HL-60 (cell line): ENCODE measurements around the gene DUS2.
A peak's percentile ranks its signal among the peaks of the same experiment; 100 is the strongest.

Experiments used
- DNase-seq, 2 experiments: peaks; one replicate each; pipeline ENCODE4 v3.0.0-alpha.2; 2010 to 2020; ENCODE audit warnings: low read depth in 1 of 2, low spot score in 1 of 2
- H3K27ac ChIP-seq: fragments of 250-450 bp; sonication (Bioruptor Pico); replicated peaks from 2 replicates; pipeline ENCODE4 v1.5.1; 2020; ENCODE audit warnings: mild to moderate bottlenecking, moderate library complexity
- H3K27me3 ChIP-seq: fragments of 250-450 bp; sonication (Bioruptor Pico); 2 replicates; pipeline ENCODE4 v1.5.1; 2021; ENCODE audit warnings: mild to moderate bottlenecking, moderate library complexity; ENCODE audit not compliant: insufficient read depth, poor library complexity, severe bottlenecking
- H3K4me3 ChIP-seq: replicated peaks from 2 replicates; pipeline ENCODE4 v1.5.1; 2011; ENCODE audit warnings: mild to moderate bottlenecking, control low read depth, low read length; ENCODE audit not compliant: insufficient read depth
- GABPA ChIP-seq: IDR thresholded peaks from 2 replicates; pipeline ENCODE4 v1.6.1; 2012; ENCODE audit warnings: low read depth
- POLR2AphosphoS5 ChIP-seq: IDR thresholded peaks from 2 replicates; pipeline ENCODE4 v1.6.1; 2012; ENCODE audit warnings: low read depth
- SPI1 ChIP-seq: IDR thresholded peaks from 2 replicates; pipeline ENCODE4 v1.6.1; 2012; ENCODE audit warnings: low read depth, mild to moderate bottlenecking, borderline replicate concordance
- TF ChIP-seq, protein P1 (sequence below): IDR thresholded peaks from 2 replicates; pipeline ENCODE4 v1.6.1; 2012; ENCODE audit warnings: low read depth; ENCODE audit not compliant: insufficient replicate concordance
- TF ChIP-seq, protein P2 (sequence below): IDR thresholded peaks from one replicate; pipeline ENCODE4 v1.5.1; 2011; ENCODE audit warnings: low read length, control low read depth, inconsistent platforms; ENCODE audit not compliant: insufficient read depth

Gene DUS2

DNA sequence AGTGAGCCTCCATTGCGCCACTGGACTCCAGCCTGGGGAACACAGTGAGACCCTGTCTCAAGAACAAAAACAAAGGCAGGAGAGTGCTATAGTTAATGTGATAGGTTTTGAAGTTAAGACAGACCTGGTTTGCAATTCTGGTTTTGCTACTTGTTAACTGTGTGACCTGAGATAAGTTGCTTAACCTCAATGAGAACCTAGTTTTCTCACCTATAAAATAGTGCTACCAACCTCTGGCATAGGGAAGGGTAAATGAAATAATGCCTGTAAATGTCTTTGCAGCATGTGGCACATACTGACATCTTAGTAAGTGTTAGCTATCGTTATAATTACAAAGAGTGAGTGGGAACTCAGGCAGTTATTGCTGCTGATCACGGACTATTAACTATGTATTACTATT, 32.3 kb downstream of the DUS2 start:
- H3K27me3 ChIP-seq, result no peaks in the 10 kb centered on the region
- H3K4me3 ChIP-seq, result no peak overlapping the region
- no peak for TF ChIP-seq POLR2AphosphoS5
- H3K27ac ChIP-seq, result no peak overlapping the region
- no peak for DNase-seq

DNA sequence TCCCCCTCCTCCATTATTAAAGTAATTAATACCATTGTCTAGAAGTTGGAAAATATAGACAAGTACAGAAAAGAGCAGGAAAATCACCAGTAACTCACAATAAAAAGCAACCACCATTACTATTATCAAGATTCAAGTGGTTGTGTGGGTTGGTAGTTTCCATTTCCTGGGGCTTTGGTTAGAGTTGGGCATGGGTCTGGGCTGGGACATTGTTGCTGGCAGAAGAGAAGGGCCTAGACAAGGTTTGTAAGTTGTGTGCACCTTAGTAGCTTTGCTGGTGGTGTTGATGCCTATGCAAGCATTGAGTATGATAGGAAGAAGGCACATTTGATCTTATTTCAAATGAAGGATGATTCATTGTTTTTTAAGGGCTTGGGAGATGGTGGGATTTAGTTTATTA, 36.7 kb downstream of the DUS2 start:
- H3K27ac ChIP-seq, result no peak overlapping the region
- H3K4me3 ChIP-seq, result no peak overlapping the region
- TF ChIP-seq SPI1, result no peak
- TF ChIP-seq, protein P1, sequence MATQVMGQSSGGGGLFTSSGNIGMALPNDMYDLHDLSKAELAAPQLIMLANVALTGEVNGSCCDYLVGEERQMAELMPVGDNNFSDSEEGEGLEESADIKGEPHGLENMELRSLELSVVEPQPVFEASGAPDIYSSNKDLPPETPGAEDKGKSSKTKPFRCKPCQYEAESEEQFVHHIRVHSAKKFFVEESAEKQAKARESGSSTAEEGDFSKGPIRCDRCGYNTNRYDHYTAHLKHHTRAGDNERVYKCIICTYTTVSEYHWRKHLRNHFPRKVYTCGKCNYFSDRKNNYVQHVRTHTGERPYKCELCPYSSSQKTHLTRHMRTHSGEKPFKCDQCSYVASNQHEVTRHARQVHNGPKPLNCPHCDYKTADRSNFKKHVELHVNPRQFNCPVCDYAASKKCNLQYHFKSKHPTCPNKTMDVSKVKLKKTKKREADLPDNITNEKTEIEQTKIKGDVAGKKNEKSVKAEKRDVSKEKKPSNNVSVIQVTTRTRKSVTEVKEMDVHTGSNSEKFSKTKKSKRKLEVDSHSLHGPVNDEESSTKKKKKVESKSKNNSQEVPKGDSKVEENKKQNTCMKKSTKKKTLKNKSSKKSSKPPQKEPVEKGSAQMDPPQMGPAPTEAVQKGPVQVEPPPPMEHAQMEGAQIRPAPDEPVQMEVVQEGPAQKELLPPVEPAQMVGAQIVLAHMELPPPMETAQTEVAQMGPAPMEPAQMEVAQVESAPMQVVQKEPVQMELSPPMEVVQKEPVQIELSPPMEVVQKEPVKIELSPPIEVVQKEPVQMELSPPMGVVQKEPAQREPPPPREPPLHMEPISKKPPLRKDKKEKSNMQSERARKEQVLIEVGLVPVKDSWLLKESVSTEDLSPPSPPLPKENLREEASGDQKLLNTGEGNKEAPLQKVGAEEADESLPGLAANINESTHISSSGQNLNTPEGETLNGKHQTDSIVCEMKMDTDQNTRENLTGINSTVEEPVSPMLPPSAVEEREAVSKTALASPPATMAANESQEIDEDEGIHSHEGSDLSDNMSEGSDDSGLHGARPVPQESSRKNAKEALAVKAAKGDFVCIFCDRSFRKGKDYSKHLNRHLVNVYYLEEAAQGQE, result no peak
- H3K27me3 ChIP-seq, result no peaks in the 10 kb centered on the region
- DNase-seq, result no peak

DNA sequence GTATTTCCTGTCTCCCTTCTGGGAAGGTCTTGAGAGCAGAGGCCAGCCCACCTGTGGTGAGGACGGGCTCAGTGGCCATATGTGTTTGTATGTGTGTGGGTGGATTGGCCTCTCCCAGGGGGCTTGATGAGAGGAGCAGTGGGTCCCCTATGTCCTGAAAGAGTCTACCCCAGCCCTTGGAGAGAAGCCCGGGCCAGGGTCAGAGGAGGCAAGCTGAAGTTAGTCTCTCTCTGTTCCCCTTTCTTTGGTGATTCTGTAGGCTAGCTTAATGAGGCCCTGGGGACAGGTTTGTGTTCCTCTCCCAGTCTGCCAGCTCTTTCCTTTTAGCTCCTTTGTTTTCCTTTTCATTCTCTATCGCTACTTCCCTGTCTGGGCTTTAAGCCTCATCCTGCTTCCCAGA, 38.3 kb downstream of the DUS2 start:
- no peak for DNase-seq
- Histone ChIP-seq H3K27ac (0 out of 2 replicates have a peak overlapping the region, but pooled peaks have one; percentile 18), H3K27me3 (no peaks in the 10 kb centered on the region), H3K4me3 (no peak overlapping the region)
- TF ChIP-seq SPI1 (peak; percentile 14; the same call in 1 of the 2 replicates), POLR2AphosphoS5 (no peak)
- TF ChIP-seq, protein P2, sequence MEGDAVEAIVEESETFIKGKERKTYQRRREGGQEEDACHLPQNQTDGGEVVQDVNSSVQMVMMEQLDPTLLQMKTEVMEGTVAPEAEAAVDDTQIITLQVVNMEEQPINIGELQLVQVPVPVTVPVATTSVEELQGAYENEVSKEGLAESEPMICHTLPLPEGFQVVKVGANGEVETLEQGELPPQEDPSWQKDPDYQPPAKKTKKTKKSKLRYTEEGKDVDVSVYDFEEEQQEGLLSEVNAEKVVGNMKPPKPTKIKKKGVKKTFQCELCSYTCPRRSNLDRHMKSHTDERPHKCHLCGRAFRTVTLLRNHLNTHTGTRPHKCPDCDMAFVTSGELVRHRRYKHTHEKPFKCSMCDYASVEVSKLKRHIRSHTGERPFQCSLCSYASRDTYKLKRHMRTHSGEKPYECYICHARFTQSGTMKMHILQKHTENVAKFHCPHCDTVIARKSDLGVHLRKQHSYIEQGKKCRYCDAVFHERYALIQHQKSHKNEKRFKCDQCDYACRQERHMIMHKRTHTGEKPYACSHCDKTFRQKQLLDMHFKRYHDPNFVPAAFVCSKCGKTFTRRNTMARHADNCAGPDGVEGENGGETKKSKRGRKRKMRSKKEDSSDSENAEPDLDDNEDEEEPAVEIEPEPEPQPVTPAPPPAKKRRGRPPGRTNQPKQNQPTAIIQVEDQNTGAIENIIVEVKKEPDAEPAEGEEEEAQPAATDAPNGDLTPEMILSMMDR, result no peak

DNA sequence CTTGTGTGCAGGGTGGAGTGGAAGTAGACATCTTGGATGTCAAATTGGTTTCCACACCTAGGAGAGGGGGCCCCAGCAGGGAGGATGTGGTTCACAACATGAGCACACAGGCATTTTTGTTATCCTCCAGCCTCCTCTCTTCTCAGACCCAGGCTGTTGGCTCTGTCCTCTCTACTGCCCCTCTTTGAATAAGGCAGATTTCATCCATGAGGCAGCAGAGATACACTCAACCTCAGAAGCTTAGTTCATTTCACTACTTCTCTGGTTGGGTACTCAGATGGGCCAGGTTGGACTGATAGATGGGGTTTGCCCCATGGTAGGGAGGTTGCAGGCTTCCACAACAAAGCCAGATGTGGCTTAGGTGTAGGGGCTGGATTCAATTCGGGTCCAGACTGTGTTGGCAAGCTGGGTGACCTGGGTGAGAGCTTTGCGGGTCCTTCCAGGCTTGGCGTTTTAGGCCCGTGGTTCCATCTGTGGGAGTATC, 39.9 kb downstream of the DUS2 start:
- TF ChIP-seq, protein P1, result no peak
- no peak for TF ChIP-seq POLR2AphosphoS5
- no peak for TF ChIP-seq GABPA
- TF ChIP-seq SPI1, result no peak
- TF ChIP-seq, protein P2, result no peak
- DNase-seq, result no peak
- Histone ChIP-seq H3K27ac (peak overlapping the region; percentile 66), H3K4me3 (no peak overlapping the region), H3K27me3 (no peaks in the 10 kb centered on the region)

DNA sequence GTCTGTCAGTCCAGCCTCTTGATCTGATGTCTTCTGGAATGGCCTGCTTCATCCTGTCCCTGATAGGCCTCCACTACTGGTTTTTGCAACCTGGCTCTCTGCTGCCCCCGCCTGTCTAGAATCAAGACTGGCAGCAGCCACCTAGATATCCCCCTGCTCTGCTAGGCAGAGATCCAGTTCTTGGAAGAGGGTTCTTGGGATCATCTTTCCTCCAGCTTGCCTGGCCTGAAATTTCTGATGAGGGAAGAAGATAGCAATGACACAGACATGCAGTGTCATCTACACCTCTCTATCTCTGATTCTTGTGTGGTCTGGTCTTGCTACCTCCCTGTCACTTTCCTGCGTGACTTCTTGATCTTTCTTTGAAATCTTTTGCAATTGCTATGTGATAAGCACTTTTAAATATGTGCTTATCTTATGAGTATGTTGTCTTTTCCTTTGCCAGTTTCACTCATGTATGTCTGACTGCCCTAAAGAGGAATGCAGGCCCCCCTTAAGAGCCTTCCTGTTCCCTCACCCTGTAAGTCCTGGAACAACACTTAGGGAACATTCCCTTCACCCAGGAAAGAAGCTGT, 41.8 kb downstream of the DUS2 start:
- TF ChIP-seq, protein P2, result peak; percentile 79
- TF ChIP-seq SPI1, result no peak
- Histone ChIP-seq H3K27ac (peak overlapping the region; percentile 66), H3K4me3 (no peak overlapping the region), H3K27me3 (no peaks in the 10 kb centered on the region)
- DNase-seq, result peak in 1 of 2 experiments; percentile 86
